Endothelial cell of umbilical vein (primary cell): ENCODE data around the gene GRAMD2B.

Experiments used
- EZH2 ChIP-seq: IDR thresholded peaks from 2 replicates; pipeline ENCODE4 v1.6.1; 2012; ENCODE audit warnings: borderline replicate concordance, low read depth, mild to moderate bottlenecking, moderate library complexity, low read length, inconsistent platforms; ENCODE audit not compliant: severe bottlenecking
- FOS ChIP-seq: IDR thresholded peaks from 2 replicates; pipeline ENCODE4 v1.6.1; 2011; ENCODE audit warnings: mild to moderate bottlenecking, low read length, moderate library complexity, borderline replicate concordance; ENCODE audit not compliant: insufficient read depth
- JUN ChIP-seq: IDR thresholded peaks from 2 replicates; pipeline ENCODE4 v1.6.1; 2011; ENCODE audit warnings: borderline replicate concordance, low read depth; ENCODE audit not compliant: insufficient read length, insufficient read depth
- MAX ChIP-seq: IDR thresholded peaks from 2 replicates; pipeline ENCODE4 v1.6.1; 2011; ENCODE audit not compliant: insufficient read depth, insufficient read length
- MYC ChIP-seq: IDR thresholded peaks from one replicate; pipeline ENCODE4 v1.6.1; 2011; ENCODE audit warnings: mild to moderate bottlenecking, low read depth, low read length
- POLR2A ChIP-seq: IDR thresholded peaks from 2 replicates; pipeline ENCODE4 v1.6.1; 2012; ENCODE audit warnings: low read depth, mild to moderate bottlenecking, control low read depth, low read length
- POLR2AphosphoS5 ChIP-seq: IDR thresholded peaks from 2 replicates; pipeline ENCODE4 v1.6.1; 2012; ENCODE audit warnings: low read depth, mild to moderate bottlenecking, control low read depth, low read length, moderate library complexity; ENCODE audit not compliant: insufficient read depth
- TF ChIP-seq, protein P1 (sequence below), 2 donors: IDR thresholded peaks; 1 replicate in 1 of 2; 2 replicates in 1 of 2; pipeline ENCODE4 v1.5.1; 2011; ENCODE audit warnings: low read length in 2 of 2, mild to moderate bottlenecking in 2 of 2, moderate library complexity in 2 of 2, control low read depth in 1 of 2, inconsistent platforms in 1 of 2, low read depth in 1 of 2; ENCODE audit not compliant: insufficient read depth in 1 of 2; ENCODE audit errors: extremely low read depth in 1 of 2

GRCh38 chr5:126526493-126526892 lies 103.3 kb downstream of the GRAMD2B start:
- TF ChIP-seq, protein P1, sequence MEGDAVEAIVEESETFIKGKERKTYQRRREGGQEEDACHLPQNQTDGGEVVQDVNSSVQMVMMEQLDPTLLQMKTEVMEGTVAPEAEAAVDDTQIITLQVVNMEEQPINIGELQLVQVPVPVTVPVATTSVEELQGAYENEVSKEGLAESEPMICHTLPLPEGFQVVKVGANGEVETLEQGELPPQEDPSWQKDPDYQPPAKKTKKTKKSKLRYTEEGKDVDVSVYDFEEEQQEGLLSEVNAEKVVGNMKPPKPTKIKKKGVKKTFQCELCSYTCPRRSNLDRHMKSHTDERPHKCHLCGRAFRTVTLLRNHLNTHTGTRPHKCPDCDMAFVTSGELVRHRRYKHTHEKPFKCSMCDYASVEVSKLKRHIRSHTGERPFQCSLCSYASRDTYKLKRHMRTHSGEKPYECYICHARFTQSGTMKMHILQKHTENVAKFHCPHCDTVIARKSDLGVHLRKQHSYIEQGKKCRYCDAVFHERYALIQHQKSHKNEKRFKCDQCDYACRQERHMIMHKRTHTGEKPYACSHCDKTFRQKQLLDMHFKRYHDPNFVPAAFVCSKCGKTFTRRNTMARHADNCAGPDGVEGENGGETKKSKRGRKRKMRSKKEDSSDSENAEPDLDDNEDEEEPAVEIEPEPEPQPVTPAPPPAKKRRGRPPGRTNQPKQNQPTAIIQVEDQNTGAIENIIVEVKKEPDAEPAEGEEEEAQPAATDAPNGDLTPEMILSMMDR (IDR thresholded peaks at IDR 0.05; ENCODE audit: extremely low read depth in 1 of 2, insufficient read depth in 1 of 2, low read depth in 1 of 2, low read length in 2 of 2), result no peak
- no peak for TF ChIP-seq EZH2
- TF ChIP-seq POLR2A, result no peak
- TF ChIP-seq MAX, result no peak
- TF ChIP-seq JUN, result no peak
- TF ChIP-seq MYC, result no peak
- TF ChIP-seq FOS, result no peak
- no peak for TF ChIP-seq POLR2AphosphoS5
